ENCODE measurements around the gene VPS13A. TPM values are rescaled to one million over a fixed set of nuclear protein-coding genes. Genes with fewer than 3 reads are reported as not detected.

VPS13A gene
- total and polyA plus RNA-seq, 2 experiments from 2014 or later: 13.2 to 65.6 TPM

GRCh38 chr9:77420641-77421040 is 243.3 kb downstream of the VPS13A start:
- H3K4me1 ChIP-seq (ENCODE audit: insufficient read depth): no peaks in the 10 kb centered on the region
- no peaks in the 10 kb centered on the region for H3K9me2 ChIP-seq (replicated peaks; ENCODE audit: insufficient read depth)
- TF ChIP-seq CTCF (IDR thresholded peaks at IDR 0.05; ENCODE audit: poor library complexity) (no peak), EZH2phosphoT487 (IDR thresholded peaks at IDR 0.05; ENCODE audit: low read depth, severe bottlenecking, unreplicated experiment) (no peak), EZH2 (IDR thresholded peaks at IDR 0.05; ENCODE audit: borderline replicate concordance) (no peak)
- no peak overlapping the region for H3K4me3 ChIP-seq
- WGBS (ENCODE audit: low lambda C conversion rate, missing lambda C conversion rate): 98% methylated on average over 2 of the region's 2 CpGs
- H3K27me3 ChIP-seq: no peaks in the 10 kb centered on the region
- no peaks in the 10 kb centered on the region for H3K36me3 ChIP-seq (replicated peaks; ENCODE audit: insufficient read depth, low read depth)
- H3K79me2 ChIP-seq: no peaks in the 10 kb centered on the region
- no peak overlapping the region for H2AFZ ChIP-seq
- H4K20me1 ChIP-seq (ENCODE audit: insufficient read depth, poor library complexity, severe bottlenecking): no peaks in the 10 kb centered on the region
- H3K9me3 ChIP-seq (ENCODE audit: low read depth): no peaks in the 10 kb centered on the region
- H3K4me2 ChIP-seq: no peak overlapping the region
- DNase-seq (ENCODE audit: low spot score): no peak
- H3K27ac ChIP-seq: no peak overlapping the region

- no peaks in the 10 kb centered on the region for H4K20me1 ChIP-seq (ENCODE audit: insufficient read depth, poor library complexity, severe bottlenecking)
- no peaks in the 10 kb centered on the region for H3K36me3 ChIP-seq (replicated peaks; ENCODE audit: insufficient read depth, low read depth)
- no peak overlapping the region for H3K4me2 ChIP-seq
- H3K4me1 ChIP-seq (ENCODE audit: insufficient read depth): no peaks in the 10 kb centered on the region
- TF ChIP-seq EZH2phosphoT487 (IDR thresholded peaks at IDR 0.05; ENCODE audit: low read depth, severe bottlenecking, unreplicated experiment) (no peak), CTCF (IDR thresholded peaks at IDR 0.05; ENCODE audit: poor library complexity) (no peak), EZH2 (IDR thresholded peaks at IDR 0.05; ENCODE audit: borderline replicate concordance) (no peak)
- H3K27me3 ChIP-seq: no peaks in the 10 kb centered on the region
- H3K9me2 ChIP-seq (replicated peaks; ENCODE audit: insufficient read depth): no peaks in the 10 kb centered on the region
- no peak overlapping the region for H2AFZ ChIP-seq
- WGBS (ENCODE audit: low lambda C conversion rate, missing lambda C conversion rate): over 99% methylated on average over 10 of the region's 10 CpGs
- no peak overlapping the region for H3K4me3 ChIP-seq
- H3K79me2 ChIP-seq: no peaks in the 10 kb centered on the region
- no peak for DNase-seq (ENCODE audit: low spot score)
- H3K27ac ChIP-seq: no peak overlapping the region
- H3K9me3 ChIP-seq (ENCODE audit: low read depth): no peaks in the 10 kb centered on the region
Measured at GRCh38 chr9:77421506-77422265, 244.4 kb downstream of the VPS13A start.

GRCh38 chr9:77422969-77423368 is 245.6 kb downstream of the VPS13A start:
- H3K4me2 ChIP-seq: no peak overlapping the region
- no peaks in the 10 kb centered on the region for H3K79me2 ChIP-seq
- no peaks in the 10 kb centered on the region for H3K36me3 ChIP-seq (replicated peaks; ENCODE audit: insufficient read depth, low read depth)
- TF ChIP-seq CTCF (IDR thresholded peaks at IDR 0.05; ENCODE audit: poor library complexity): no peak
- TF ChIP-seq EZH2phosphoT487 (IDR thresholded peaks at IDR 0.05; ENCODE audit: low read depth, severe bottlenecking, unreplicated experiment): no peak
- TF ChIP-seq EZH2 (IDR thresholded peaks at IDR 0.05; ENCODE audit: borderline replicate concordance): no peak
- no peaks in the 10 kb centered on the region for H3K27me3 ChIP-seq
- no peak overlapping the region for H3K4me3 ChIP-seq
- no peak overlapping the region for H2AFZ ChIP-seq
- no peaks in the 10 kb centered on the region for H3K4me1 ChIP-seq (ENCODE audit: insufficient read depth)
- no peak overlapping the region for H3K27ac ChIP-seq
- 80% methylated on average over 3 of the region's 3 CpGs for WGBS (ENCODE audit: low lambda C conversion rate, missing lambda C conversion rate)
- no peak for DNase-seq (ENCODE audit: low spot score)
- H3K9me2 ChIP-seq (replicated peaks; ENCODE audit: insufficient read depth): no peaks in the 10 kb centered on the region
- H3K9me3 ChIP-seq (ENCODE audit: low read depth): no peaks in the 10 kb centered on the region
- H4K20me1 ChIP-seq (ENCODE audit: insufficient read depth, poor library complexity, severe bottlenecking): no peaks in the 10 kb centered on the region
